GM23248 (cell line): ENCODE measurements around the gene SDR39U1. TPM values are rescaled to one million over a fixed set of nuclear protein-coding genes. Genes with fewer than 3 reads are reported as not detected.

Experiments
- DNase-seq: peaks from one replicate; pipeline ENCODE4 v3.0.0-alpha.2; 2015
- H2AFZ ChIP-seq: fragments of 200-600 bp; sonication (generic); 2 replicates; pipeline ENCODE4 v1.6.1; 2016; ENCODE audit warnings: antibody characterized with exemption
- H3F3A ChIP-seq: fragments of 200-600 bp; sonication (generic); 2 replicates; pipeline ENCODE4 v1.6.1; 2016; ENCODE audit warnings: mild to moderate bottlenecking, antibody characterized with exemption, mixed run types; ENCODE audit not compliant: insufficient read depth
- H3K27ac ChIP-seq: fragments of 200-600 bp; sonication (generic); 2 replicates; pipeline ENCODE4 v1.5.1; 2016; ENCODE audit warnings: mild to moderate bottlenecking
- H3K27me3 ChIP-seq: fragments of 200-600 bp; sonication (generic); replicated peaks from 2 replicates; pipeline ENCODE4 v1.6.1; 2016; ENCODE audit warnings: mild to moderate bottlenecking; ENCODE audit not compliant: insufficient read depth
- H3K36me3 ChIP-seq: fragments of 200-600 bp; sonication (generic); 2 replicates; pipeline ENCODE4 v1.6.1; 2016; ENCODE audit warnings: low read depth, mild to moderate bottlenecking
- H3K4me1 ChIP-seq: fragments of 200-600 bp; sonication (generic); 2 replicates; pipeline ENCODE4 v1.6.1; 2016; ENCODE audit warnings: mild to moderate bottlenecking; ENCODE audit not compliant: insufficient read depth
- H3K4me2 ChIP-seq: fragments of 200-600 bp; sonication (generic); one replicate; pipeline ENCODE4 v1.6.1; 2016; ENCODE audit warnings: mild to moderate bottlenecking; ENCODE audit not compliant: unreplicated experiment
- H3K4me3 ChIP-seq: fragments of 200-600 bp; sonication (generic); 2 replicates; pipeline ENCODE4 v1.5.1; 2016; ENCODE audit warnings: mild to moderate bottlenecking
- H3K79me2 ChIP-seq: fragments of 200-600 bp; sonication (generic); 2 replicates; pipeline ENCODE4 v1.6.1; 2016; ENCODE audit warnings: mild to moderate bottlenecking; ENCODE audit not compliant: insufficient read depth
- H3K9ac ChIP-seq: fragments of 200-600 bp; sonication (generic); 2 replicates; pipeline ENCODE4 v1.6.1; 2016; ENCODE audit warnings: mild to moderate bottlenecking
- H3K9me2 ChIP-seq: fragments of 200-600 bp; sonication (generic); 2 replicates; pipeline ENCODE4 v1.6.1; 2016; ENCODE audit warnings: mixed run types, mild to moderate bottlenecking, moderate library complexity; ENCODE audit not compliant: insufficient read depth
- H3K9me3 ChIP-seq: fragments of 200-600 bp; sonication (generic); one replicate; pipeline ENCODE4 v1.6.1; 2017; ENCODE audit warnings: low read depth
- H4K20me1 ChIP-seq: fragments of 200-600 bp; sonication (generic); 2 replicates; pipeline ENCODE4 v1.6.0; 2016; ENCODE audit not compliant: insufficient read depth
- EZH2 ChIP-seq: fragments of 200-600 bp; sonication (generic); IDR thresholded peaks from 2 replicates; pipeline ENCODE4 v1.6.1; 2018; ENCODE audit warnings: antibody characterized with exemption, mild to moderate bottlenecking; ENCODE audit not compliant: insufficient read depth, poor library complexity, severe bottlenecking
- EZH2phosphoT487 ChIP-seq: fragments of 200-600 bp; sonication (generic); IDR thresholded peaks from 2 replicates; pipeline ENCODE4 v1.6.1; 2018; ENCODE audit warnings: antibody characterized with exemption, moderate library complexity, mild to moderate bottlenecking, low read depth; ENCODE audit not compliant: insufficient read depth
- WGBS, 2 experiments: methylation state at CpG; one replicate each; pipeline ENCODE4 v1.1.6; 2015 to 2017; ENCODE audit warnings: low lambda C conversion rate in 2 of 2, low coverage in 1 of 2; ENCODE audit errors: missing lambda C conversion rate in 2 of 2; 5-methylcytosine and 5-hydroxymethylcytosine counted together
- in situ Hi-C: fragments of 300-500 bp; cut with MboI; formaldehyde crosslinking; loops from 2 replicates; pipeline ENCODE4 v1.15.0; 2020
- polyA plus RNA-seq: library from polyadenylated mRNA; unstranded; fragments of >200 nt; fragmentation: Nextera tagmentation; extraction: Ambion mirVana; gene quantifications from 2 replicates; pipeline ENCODE4 v1.2.1, GENCODE V29; 2016
- total RNA-seq: library from RNA; depleted of rRNA; stranded (reverse); fragments of >200 nt; shearing (Covaris generic); gene quantifications from 2 replicates; pipeline ENCODE4 v1.2.3, GENCODE V29; 2014

The SDR39U1 gene
- total and polyA plus RNA-seq, 2 experiments from 2014 or later = 7.7 to 44.7 TPM

DNA sequence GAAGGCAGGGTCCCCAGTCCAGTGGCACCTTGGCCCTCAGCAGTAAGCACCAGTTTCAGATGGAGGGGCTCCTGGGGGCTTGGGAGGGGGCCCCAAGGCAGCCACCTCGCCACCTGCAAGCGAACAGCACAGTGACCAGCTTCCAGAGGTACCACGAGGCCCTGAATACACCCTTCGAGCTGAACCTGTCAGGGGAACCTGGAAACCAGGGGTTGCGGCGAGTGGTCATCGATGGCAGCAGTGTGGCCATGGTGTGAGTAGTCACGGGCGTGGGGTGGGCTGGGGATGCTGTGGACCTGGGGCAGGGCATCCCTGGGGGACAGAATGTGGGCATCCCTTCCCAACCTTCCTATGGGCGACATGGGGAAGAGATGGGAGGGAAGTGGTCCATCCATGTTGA, 32.6 kb downstream of the SDR39U1 start:
- H3K4me2 ChIP-seq = no peak overlapping the region
- no peak overlapping the region for H3K4me3 ChIP-seq
- 85 to 87% methylated on average over 6 to 10 of the region's 10 CpGs for WGBS, 2 experiments
- no peak overlapping the region for H3K27ac ChIP-seq
- H2AFZ ChIP-seq = no peak overlapping the region
- no peaks in the 10 kb centered on the region for H4K20me1 ChIP-seq
- no peaks in the 10 kb centered on the region for H3K27me3 ChIP-seq
- TF ChIP-seq EZH2phosphoT487 (no peak), EZH2 (no peak)
- H3K36me3 ChIP-seq = no peaks in the 10 kb centered on the region
- H3K9ac ChIP-seq = no peak overlapping the region
- no peaks in the 10 kb centered on the region for H3K9me2 ChIP-seq
- no peak for DNase-seq
- H3K4me1 ChIP-seq = no peaks in the 10 kb centered on the region
- no peaks in the 10 kb centered on the region for H3K79me2 ChIP-seq
- H3F3A ChIP-seq = no peaks in the 10 kb centered on the region
- in situ Hi-C loops = no loop called here
- no peaks in the 10 kb centered on the region for H3K9me3 ChIP-seq

DNA sequence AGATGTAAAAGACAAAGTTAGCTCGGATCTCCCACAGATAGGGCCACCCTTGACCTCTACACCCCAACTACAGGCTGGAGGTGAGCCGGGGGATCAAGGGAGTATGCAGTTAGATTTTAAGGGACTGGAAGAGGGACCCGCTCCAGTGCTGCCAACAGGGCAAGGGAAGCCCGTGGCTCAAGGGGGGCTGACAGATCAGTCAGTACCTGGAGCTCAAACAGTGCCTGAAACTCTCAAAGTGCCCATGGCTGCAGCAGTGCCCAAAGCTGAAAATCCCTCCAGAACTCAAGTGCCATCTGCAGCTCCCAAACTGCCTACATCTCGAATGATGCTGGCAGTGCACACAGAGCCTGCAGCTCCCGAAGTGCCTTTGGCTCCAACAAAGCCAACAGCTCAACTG, 33.4 kb downstream of the SDR39U1 start:
- 62 to 63% methylated on average over 6 of the region's 6 CpGs for WGBS, 2 experiments
- H4K20me1 ChIP-seq = no peaks in the 10 kb centered on the region
- in situ Hi-C loops = no loop called here
- H3K9me2 ChIP-seq = no peaks in the 10 kb centered on the region
- no peak overlapping the region for H3K4me2 ChIP-seq
- H3F3A ChIP-seq = no peaks in the 10 kb centered on the region
- TF ChIP-seq EZH2 (no peak), EZH2phosphoT487 (no peak)
- no peak overlapping the region for H3K9ac ChIP-seq
- H3K9me3 ChIP-seq = no peaks in the 10 kb centered on the region
- H3K79me2 ChIP-seq = no peaks in the 10 kb centered on the region
- H2AFZ ChIP-seq = no peak overlapping the region
- no peaks in the 10 kb centered on the region for H3K36me3 ChIP-seq
- H3K27ac ChIP-seq = no peak overlapping the region
- no peaks in the 10 kb centered on the region for H3K27me3 ChIP-seq
- DNase-seq = no peak
- H3K4me3 ChIP-seq = no peak overlapping the region
- no peaks in the 10 kb centered on the region for H3K4me1 ChIP-seq

- Histone ChIP-seq H3K4me3 (no peak overlapping the region), H3K4me2 (no peak overlapping the region), H3K27ac (no peak overlapping the region), H3K9me2 (no peaks in the 10 kb centered on the region), H4K20me1 (no peaks in the 10 kb centered on the region), H3K9ac (no peak overlapping the region), H3F3A (peaks cover 1% of the 10 kb centered on the region; the same call in 1 of the 2 replicates), H3K9me3 (no peaks in the 10 kb centered on the region), H3K36me3 (no peaks in the 10 kb centered on the region), H3K79me2 (no peaks in the 10 kb centered on the region), H3K4me1 (peaks cover 2% of the 10 kb centered on the region; the same call in 1 of the 2 replicates), H3K27me3 (no peaks in the 10 kb centered on the region), H2AFZ (no peak overlapping the region)
- TF ChIP-seq EZH2phosphoT487 = no peak
- TF ChIP-seq EZH2 = no peak
- in situ Hi-C loops = no loop called here
- no peak for DNase-seq
- WGBS, 2 experiments = 30 to 32% methylated on average over 3 of the region's 3 CpGs
Measured at GRCh38 chr14:24408764-24409163, 33.8 kb downstream of the SDR39U1 start.

DNA sequence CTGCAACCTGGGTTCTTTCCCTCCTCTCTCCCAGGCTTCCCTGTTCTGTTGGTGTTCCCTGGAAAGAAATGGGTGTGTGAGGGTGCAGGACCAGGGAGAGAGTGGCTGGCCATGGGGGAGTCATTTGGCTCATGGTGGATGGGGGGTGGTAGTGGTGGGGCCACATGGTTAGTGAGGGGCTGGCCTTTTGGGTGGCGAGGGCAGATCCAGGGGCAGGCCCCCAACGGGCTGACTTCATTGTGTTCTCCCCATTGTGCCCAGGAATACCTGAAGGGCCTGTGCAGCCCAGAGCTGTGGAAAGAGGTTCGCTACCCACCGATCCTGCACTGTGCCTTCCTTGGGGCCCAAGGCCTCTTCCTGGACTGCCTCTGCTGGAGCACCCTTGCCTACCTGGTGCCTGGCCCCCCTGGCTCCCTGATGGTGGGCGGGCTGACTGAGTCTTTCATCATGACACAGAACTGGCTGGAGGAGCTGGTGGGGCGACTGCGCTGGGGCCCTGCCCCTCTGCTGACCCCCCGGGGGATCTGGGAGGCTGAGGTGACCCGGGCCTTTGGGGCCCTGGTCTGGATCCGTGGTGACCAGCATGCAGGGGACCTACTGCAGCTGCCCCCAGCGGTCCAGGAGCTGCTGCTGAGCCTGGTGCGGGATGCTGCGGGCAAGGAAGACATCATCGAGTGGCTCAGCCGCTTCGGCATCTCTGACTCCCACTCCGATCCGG, 34.8 kb downstream of the SDR39U1 start:
- H4K20me1 ChIP-seq = no peaks in the 10 kb centered on the region
- no peak overlapping the region for H2AFZ ChIP-seq
- peaks cover 11% of the 10 kb centered on the region for H3F3A ChIP-seq
- in situ Hi-C loops = no loop called here
- H3K9me3 ChIP-seq = no peaks in the 10 kb centered on the region
- no peaks in the 10 kb centered on the region for H3K27me3 ChIP-seq
- H3K27ac ChIP-seq = no peak overlapping the region
- H3K4me2 ChIP-seq = no peak overlapping the region
- TF ChIP-seq EZH2 = no peak
- TF ChIP-seq EZH2phosphoT487 = no peak
- H3K9ac ChIP-seq = no peak overlapping the region
- H3K9me2 ChIP-seq = no peaks in the 10 kb centered on the region
- no peaks in the 10 kb centered on the region for H3K36me3 ChIP-seq
- no peak overlapping the region for H3K4me3 ChIP-seq
- WGBS, 2 experiments = 84 to 87% methylated on average over 12 to 17 of the region's 18 CpGs
- no peaks in the 10 kb centered on the region for H3K79me2 ChIP-seq
- peaks cover 10% of the 10 kb centered on the region for H3K4me1 ChIP-seq
- no peak for DNase-seq

DNA sequence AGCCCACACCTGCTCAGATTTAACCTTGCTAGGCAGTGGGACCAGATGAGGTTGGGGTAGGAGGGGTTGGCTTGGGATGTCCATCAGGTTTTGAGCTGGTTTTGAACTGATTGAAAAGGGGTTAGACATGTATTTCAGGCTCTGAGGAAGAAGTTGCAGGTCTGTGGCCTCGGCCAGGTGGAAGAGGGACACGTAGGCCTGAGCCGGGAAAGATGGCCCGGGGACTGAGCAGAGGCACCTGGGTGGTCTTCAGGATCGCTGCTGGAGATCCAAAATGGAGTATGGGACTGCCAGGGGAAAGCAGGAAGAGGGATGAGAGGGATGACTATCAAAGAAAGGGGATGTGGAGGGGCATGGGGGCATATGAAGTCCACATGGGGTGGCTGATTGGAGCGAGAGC, 36.2 kb downstream of the SDR39U1 start:
- no peak overlapping the region for H3K9ac ChIP-seq
- no peaks in the 10 kb centered on the region for H3K9me2 ChIP-seq
- H3K27ac ChIP-seq = no peak overlapping the region
- no peaks in the 10 kb centered on the region for H3K27me3 ChIP-seq
- no peak overlapping the region for H2AFZ ChIP-seq
- no peak overlapping the region for H3K4me2 ChIP-seq
- DNase-seq = no peak
- H3K4me1 ChIP-seq = peaks cover 10% of the 10 kb centered on the region
- H3K36me3 ChIP-seq = no peaks in the 10 kb centered on the region
- TF ChIP-seq EZH2phosphoT487 (no peak), EZH2 (no peak)
- in situ Hi-C loops = no loop called here
- H3K4me3 ChIP-seq = no peak overlapping the region
- H3K9me3 ChIP-seq = no peaks in the 10 kb centered on the region
- H3F3A ChIP-seq = peaks cover 12% of the 10 kb centered on the region
- WGBS, 2 experiments = 72 to 84% methylated on average over 6 of the region's 6 CpGs
- H3K79me2 ChIP-seq = no peaks in the 10 kb centered on the region
- no peaks in the 10 kb centered on the region for H4K20me1 ChIP-seq
